ENCODE results near the gene ESPNL.

Gene ESPNL

GRCh38 chr2:238171575-238172187 lies 71.5 kb downstream of the ESPNL start:
- no peaks in the 10 kb centered on the region for H3K27me3 ChIP-seq (replicated peaks; ENCODE audit: insufficient read depth, low read length)
- no peak overlapping the region for H3K9ac ChIP-seq (ENCODE audit: low read length)
- TF ChIP-seq EZH2 (optimal IDR thresholded peaks at IDR 0.05; ENCODE audit: low read depth, low read length): no peak
- TF ChIP-seq EZH2phosphoT487 (IDR thresholded peaks at IDR 0.05; ENCODE audit: low read length): no peak
- TF ChIP-seq CTCF (IDR thresholded peaks at IDR 0.05; ENCODE audit: low read length): no peak
- H2AFZ ChIP-seq (ENCODE audit: low read length): no peak overlapping the region
- no peak overlapping the region for H3K27ac ChIP-seq (ENCODE audit: low read length)
- no peaks in the 10 kb centered on the region for H3F3A ChIP-seq (ENCODE audit: insufficient read depth, low read length)
- no peaks in the 10 kb centered on the region for H3K9me3 ChIP-seq (replicated peaks; ENCODE audit: insufficient read depth, low read length)
- H3K4me3 ChIP-seq (ENCODE audit: low read length): no peak overlapping the region
- H3K9me2 ChIP-seq (replicated peaks; ENCODE audit: insufficient read depth, low read length): no peaks in the 10 kb centered on the region
- H3K79me2 ChIP-seq (ENCODE audit: low read length): no peaks in the 10 kb centered on the region
- no peaks in the 10 kb centered on the region for H3K4me1 ChIP-seq (ENCODE audit: low read length)
- H3K36me3 ChIP-seq (replicated peaks; ENCODE audit: insufficient read depth, low read length): no peaks in the 10 kb centered on the region; the same call in 1 of the 2 replicates
- no peaks in the 10 kb centered on the region for H4K20me1 ChIP-seq (ENCODE audit: insufficient read depth, low read length)
- H3K4me2 ChIP-seq (ENCODE audit: low read depth, low read length): no peak overlapping the region
- DNase-seq: no peak

- H3F3A ChIP-seq (ENCODE audit: insufficient read depth, low read length): no peaks in the 10 kb centered on the region
- no peaks in the 10 kb centered on the region for H4K20me1 ChIP-seq (ENCODE audit: insufficient read depth, low read length)
- H3K4me1 ChIP-seq (ENCODE audit: low read length): no peaks in the 10 kb centered on the region
- no peaks in the 10 kb centered on the region for H3K79me2 ChIP-seq (ENCODE audit: low read length)
- H3K9ac ChIP-seq (ENCODE audit: low read length): no peak overlapping the region
- TF ChIP-seq EZH2 (optimal IDR thresholded peaks at IDR 0.05; ENCODE audit: low read depth, low read length): no peak
- no peak for TF ChIP-seq CTCF (IDR thresholded peaks at IDR 0.05; ENCODE audit: low read length)
- TF ChIP-seq EZH2phosphoT487 (IDR thresholded peaks at IDR 0.05; ENCODE audit: low read length): no peak
- H3K27ac ChIP-seq (ENCODE audit: low read length): no peak overlapping the region
- no peaks in the 10 kb centered on the region for H3K27me3 ChIP-seq (replicated peaks; ENCODE audit: insufficient read depth, low read length)
- no peak overlapping the region for H2AFZ ChIP-seq (ENCODE audit: low read length)
- no peak overlapping the region for H3K4me2 ChIP-seq (ENCODE audit: low read depth, low read length)
- H3K4me3 ChIP-seq (ENCODE audit: low read length): no peak overlapping the region
- no peaks in the 10 kb centered on the region for H3K9me2 ChIP-seq (replicated peaks; ENCODE audit: insufficient read depth, low read length)
- no peaks in the 10 kb centered on the region; the same call in none of the 2 replicates for H3K36me3 ChIP-seq (replicated peaks; ENCODE audit: insufficient read depth, low read length)
- H3K9me3 ChIP-seq (replicated peaks; ENCODE audit: insufficient read depth, low read length): no peaks in the 10 kb centered on the region
- no peak for DNase-seq
Measured at GRCh38 chr2:238172439-238172838, 72.3 kb downstream of the ESPNL start.

- no peak overlapping the region for H3K9ac ChIP-seq (ENCODE audit: low read length)
- no peak overlapping the region for H3K27ac ChIP-seq (ENCODE audit: low read length)
- H3K79me2 ChIP-seq (ENCODE audit: low read length): no peaks in the 10 kb centered on the region
- H3K36me3 ChIP-seq (replicated peaks; ENCODE audit: insufficient read depth, low read length): no peaks in the 10 kb centered on the region; the same call in none of the 2 replicates
- H3K4me2 ChIP-seq (ENCODE audit: low read depth, low read length): no peak overlapping the region
- H3K9me2 ChIP-seq (replicated peaks; ENCODE audit: insufficient read depth, low read length): no peaks in the 10 kb centered on the region
- no peak overlapping the region for H3K4me3 ChIP-seq (ENCODE audit: low read length)
- DNase-seq: no peak
- no peaks in the 10 kb centered on the region for H3K9me3 ChIP-seq (replicated peaks; ENCODE audit: insufficient read depth, low read length)
- no peaks in the 10 kb centered on the region for H3K27me3 ChIP-seq (replicated peaks; ENCODE audit: insufficient read depth, low read length)
- no peaks in the 10 kb centered on the region for H4K20me1 ChIP-seq (ENCODE audit: insufficient read depth, low read length)
- no peak overlapping the region for H2AFZ ChIP-seq (ENCODE audit: low read length)
- no peaks in the 10 kb centered on the region for H3F3A ChIP-seq (ENCODE audit: insufficient read depth, low read length)
- TF ChIP-seq EZH2 (optimal IDR thresholded peaks at IDR 0.05; ENCODE audit: low read depth, low read length) (no peak), CTCF (IDR thresholded peaks at IDR 0.05; ENCODE audit: low read length) (peak; percentile 21; the same call in 1 of the 2 replicates)
- no peaks in the 10 kb centered on the region for H3K4me1 ChIP-seq (ENCODE audit: low read length)
Measured at GRCh38 chr2:238173692-238174091, 73.6 kb downstream of the ESPNL start.
